COLO829 (cell line): ENCODE data around the gene ANKRD1.
A peak's percentile ranks its signal among the peaks of the same experiment; 100 is the strongest.
"Not testable (repeated sequence)": the region's sequence is repeated elsewhere in the genome, so short reads cannot be mapped to it uniquely, and the experiment has no call there.

Experiments
- DNase-seq: peaks from one replicate; pipeline ENCODE4 v3.0.0; 2012; ENCODE audit warnings: low spot score

ANKRD1 gene

GRCh38 chr10:90912174-90912573, 8.7 kb downstream of the ANKRD1 start:
- peak; percentile 2 for DNase-seq

GRCh38 chr10:90911133-90912051, 9.5 kb downstream of the ANKRD1 start:
- DNase-seq = peak; percentile 39

GRCh38 chr10:90906596-90906995, 14.3 kb downstream of the ANKRD1 start:
- no peak for DNase-seq

DNA sequence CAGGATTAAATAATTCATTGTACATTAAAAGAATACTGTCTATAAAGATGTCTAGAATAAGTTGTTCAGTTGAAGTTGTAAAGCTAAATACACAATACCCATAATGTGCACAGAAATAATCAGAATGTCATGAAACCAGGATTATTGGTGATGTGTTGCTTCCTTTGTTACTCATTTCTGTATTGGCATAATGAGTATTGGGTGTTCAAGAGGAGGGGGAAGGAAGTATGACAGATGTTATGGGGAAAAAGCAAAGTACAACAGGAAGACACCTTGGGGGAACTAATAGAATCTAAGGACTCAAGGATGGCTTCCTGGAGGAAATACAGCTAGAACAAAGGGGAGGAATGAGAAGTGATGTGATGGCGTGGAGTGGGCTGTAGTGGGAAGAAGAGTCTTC, 15.0 kb downstream of the ANKRD1 start:
- no peak for DNase-seq

DNA sequence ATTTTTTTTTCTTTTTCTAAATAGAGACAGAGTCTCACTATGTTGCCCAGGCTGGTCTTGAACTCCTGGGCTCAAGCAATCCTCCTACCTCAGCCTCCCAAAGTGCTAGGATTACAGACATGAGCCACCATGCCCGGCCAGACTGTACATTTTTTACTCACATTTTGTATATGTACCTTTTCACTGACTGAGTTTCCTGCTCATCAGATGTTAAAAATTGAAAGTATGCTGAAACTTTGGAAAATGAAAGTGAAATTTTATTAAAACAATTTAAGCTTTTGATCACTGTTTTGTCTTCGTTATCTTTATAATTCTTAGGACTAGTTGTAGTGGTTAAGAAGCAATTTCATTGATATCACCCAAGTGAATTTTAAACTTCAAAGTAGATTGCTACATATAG, 24.0 kb downstream of the ANKRD1 start:
- DNase-seq = not testable (repeated sequence)

DNA sequence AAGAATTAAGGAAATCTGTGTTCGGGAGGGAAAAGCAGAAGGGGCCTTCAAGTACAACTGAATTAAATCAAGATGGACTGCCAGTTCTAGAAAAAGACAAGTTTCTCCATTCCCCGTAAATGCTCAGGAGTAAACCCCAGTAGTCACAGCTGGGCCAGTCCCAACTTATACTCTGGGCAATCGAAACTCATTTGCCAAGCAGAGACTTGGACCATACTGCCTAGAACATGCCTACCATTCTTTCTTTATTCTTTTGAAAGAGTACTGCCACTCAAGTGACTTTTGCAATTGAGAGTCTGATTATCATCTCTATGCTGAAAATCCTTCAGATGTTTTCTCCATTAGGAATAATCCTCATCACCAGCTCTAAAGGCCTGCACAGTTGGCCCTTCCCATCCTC, 27.7 kb downstream of the ANKRD1 start:
- DNase-seq = no peak

DNA sequence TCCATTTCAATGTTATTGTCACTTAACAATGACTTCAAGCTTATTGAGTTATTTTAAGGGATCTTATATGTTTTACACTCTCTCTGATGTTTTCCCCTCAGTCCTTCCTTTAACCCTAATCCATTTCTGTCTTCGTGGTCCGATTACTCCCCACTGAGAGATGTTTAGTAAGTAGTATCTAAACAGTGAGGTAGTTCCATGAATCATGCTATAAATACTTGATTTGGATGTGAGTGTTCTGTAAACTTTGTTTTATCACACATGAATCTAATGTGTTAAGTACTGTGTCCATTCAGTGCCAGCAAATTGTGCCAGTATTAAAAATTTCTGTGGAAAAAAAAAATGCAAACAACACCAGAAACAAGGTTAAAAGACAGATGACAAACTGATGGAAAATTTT, 30.5 kb downstream of the ANKRD1 start:
- DNase-seq = no peak

GRCh38 chr10:90889636-90890035, 31.3 kb downstream of the ANKRD1 start:
- DNase-seq = no peak

DNA sequence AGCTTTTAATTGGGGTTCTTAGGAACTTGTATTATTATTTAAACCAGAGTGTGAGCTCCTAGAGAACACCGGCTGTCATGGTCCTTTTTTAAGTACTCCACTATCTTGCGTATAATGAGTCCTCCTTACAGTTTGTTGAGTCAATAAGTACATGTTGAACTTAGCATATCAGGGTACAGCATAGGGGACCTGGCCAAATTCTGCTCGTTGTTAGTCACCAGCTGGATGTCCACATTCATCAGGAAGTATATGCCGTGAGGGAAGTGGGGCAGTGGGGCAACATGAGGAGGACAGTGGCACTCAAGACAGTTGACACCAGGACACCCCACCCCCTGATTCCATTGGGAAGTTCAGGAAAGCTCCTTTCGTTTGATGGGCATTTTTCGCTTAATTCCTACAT, 32.5 kb downstream of the ANKRD1 start:
- no peak for DNase-seq

DNA sequence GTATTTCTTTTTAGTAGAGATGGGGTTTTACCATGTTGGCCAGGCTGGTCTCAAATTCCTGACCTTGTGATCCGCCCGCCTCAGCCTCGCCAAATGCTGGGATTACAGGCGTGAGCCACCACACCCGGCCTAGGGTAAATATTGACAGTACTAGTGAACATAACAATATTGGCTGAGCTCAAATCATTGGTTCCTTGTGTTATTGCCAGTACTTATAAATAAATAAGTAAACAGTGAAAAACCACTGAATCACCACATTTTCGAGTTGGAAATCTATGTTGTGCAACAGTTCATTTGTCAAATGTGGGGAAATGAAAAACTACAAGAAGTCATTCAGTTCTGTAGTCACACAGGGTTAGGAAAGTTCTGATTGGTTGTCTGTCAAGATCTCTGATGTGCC, 33.3 kb downstream of the ANKRD1 start:
- no peak for DNase-seq

GRCh38 chr10:90885176-90885575, 35.7 kb downstream of the ANKRD1 start:
- no peak for DNase-seq

GRCh38 chr10:90884431-90884830, 36.5 kb downstream of the ANKRD1 start:
- DNase-seq = no peak

- not testable (repeated sequence) for DNase-seq
Measured at GRCh38 chr10:90880059-90880719, 40.7 kb downstream of the ANKRD1 start.

DNA sequence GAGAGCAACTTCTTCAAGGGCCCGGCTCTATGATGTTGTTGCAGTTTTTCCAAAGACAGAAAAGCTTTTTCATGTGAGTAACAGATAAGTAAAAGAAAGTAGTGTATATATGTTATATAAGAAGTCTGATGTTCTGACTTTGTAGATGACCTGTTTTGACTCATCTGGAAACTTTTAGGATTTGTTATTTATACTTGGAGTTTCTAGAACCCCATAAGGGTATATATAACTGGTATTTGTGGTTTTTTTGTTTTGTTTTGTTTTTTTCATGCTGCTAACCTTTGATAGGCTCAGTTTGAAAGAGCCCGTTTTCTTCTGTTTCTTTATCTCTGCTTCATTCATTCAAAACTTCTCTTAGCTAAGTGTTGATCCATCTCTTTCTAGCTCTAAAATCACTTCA, 41.8 kb downstream of the ANKRD1 start:
- no peak for DNase-seq

DNA sequence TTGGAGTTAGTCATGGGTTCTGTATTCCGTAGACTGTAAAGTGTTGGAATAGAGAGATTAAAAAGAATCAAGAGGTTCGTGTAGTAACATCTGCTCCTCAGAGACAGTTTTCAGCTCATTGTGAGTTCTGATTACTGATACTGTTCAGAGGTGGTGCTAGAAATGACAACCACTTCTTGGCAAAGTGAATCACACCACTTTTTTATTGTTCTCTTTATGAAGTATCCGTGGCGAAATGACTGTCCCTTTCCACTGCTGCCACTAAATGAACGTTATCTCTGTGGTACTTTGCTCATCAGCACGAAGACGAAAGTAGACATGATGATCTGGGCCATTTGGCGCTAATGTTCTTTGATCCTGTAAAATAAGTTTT, 48.3 kb downstream of the ANKRD1 start:
- DNase-seq = no peak

DNA sequence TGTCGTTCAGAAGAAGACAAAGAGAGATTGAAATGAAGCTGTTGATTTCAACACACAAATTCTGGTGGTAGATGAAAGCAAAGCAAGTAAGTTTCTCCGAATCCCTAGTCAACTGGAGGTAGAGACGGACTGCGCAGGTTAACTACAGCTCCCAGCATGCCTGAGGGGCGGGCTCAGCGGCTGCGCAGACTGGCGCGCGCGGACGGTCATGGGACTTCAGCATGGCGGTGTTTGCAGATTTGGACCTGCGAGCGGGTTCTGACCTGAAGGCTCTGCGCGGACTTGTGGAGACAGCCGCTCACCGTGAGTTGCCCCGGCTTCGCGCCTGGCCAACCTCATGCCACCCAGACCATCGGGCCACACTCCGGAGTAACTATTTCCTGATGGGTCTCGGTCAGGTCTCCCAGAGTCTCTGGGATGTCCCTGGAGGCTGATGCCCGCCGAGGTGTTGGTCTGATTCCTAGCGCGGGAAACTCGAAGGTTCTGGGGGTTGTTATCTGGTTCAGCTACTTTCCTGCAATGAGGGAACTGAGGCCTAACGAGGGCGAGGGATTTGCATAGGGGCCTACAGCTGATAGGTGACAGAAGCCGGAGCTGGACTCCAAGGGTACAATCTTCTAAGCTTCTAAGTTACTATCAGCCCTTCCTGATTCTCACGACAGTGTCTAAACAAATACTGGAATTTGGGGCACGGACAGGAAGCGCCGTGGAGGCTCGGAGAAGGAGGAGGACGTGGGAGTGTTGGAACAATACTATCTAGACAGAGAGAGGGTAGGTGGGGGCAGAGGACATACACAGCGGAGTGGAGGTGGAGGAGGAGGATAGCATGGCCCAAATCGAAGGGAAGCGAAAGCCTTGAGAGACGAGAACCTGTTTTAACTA, 48.9 kb downstream of the ANKRD1 start, which contains the start of gene RPP30:
RPP30 (plus strand) TSS at position 209 of the 882 bp plus-strand sequence; CDS start at position 222, 13 bp downstream.
- peak; percentile 86 for DNase-seq

- DNase-seq = peak; percentile 72
Measured at GRCh38 chr10:90871279-90871765, 49.6 kb downstream of the ANKRD1 start.

DNA sequence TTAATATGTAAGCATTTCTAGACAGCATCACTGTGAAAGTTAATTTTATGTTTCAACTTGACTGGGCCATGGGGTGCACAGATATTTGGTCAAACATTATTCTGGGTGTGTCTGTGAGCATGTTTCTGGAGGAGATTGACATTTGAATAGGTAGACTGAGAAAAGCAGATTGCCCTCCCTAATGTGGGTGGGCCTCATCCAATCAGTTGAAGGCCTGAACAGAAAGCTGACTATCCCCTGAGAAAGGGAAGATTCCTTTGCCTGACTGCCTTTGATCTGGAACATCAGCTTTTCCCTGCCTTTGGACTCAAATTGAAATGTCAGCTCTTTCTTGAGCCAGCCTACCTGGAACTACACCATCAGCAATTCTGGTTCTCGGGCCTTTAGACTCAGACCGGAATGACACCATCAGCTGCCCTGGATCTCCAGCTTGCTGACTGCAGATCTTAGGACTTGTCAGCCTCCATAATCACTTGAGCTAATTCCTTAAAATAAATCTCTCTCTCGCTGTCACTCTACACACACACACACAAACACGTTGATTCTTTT, 54.8 kb downstream of the ANKRD1 start:
- DNase-seq = no peak

DNA sequence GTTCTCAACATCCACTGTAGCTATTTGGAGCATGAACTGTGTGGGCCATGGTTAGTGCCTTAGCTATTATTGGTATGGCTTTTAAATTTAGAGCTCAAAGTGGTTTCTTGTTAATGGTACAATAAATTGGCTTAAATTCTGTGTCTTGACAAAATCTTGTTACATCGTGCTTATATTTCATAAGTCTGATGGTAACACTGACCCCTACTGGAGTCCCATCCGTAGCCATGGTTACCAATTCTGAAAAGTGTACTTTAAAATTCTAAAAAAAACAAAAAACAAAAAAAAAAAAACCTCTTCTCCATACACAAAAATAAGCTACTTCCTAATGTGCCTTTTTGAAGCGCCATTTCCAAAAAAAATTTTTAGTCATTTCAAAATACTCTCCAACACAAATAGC, 55.5 kb downstream of the ANKRD1 start:
- no peak for DNase-seq

DNA sequence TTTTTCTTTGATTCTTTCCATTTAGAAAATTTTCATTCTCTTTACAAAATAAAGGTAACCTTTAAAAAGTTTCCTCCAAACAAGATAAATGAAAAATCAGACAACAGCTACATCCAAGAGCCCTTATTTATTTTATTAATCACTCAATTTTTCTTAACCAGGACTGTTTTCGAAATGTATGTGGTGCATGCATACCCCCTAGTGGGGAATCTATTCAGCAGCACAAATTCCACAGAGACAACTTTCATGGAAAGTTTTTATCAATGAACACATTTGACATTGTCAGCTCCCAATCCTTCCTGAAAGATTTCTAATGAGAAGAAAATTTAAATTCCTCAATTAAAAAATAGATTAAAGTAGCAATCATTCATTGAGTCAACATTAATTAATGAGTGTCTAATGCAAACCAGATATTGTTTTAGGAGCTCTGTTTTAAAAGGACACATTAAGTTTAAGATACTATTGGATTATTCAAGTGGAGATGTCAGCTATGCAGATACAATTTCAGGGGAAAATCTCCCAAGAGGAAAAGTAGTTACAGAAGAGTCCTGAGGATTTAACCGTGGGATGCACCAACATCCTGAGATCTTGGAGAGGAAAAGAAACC, 57.9 kb downstream of the ANKRD1 start:
- DNase-seq = peak; percentile 20
